ENCODE data around the gene CALML4.

DNA sequence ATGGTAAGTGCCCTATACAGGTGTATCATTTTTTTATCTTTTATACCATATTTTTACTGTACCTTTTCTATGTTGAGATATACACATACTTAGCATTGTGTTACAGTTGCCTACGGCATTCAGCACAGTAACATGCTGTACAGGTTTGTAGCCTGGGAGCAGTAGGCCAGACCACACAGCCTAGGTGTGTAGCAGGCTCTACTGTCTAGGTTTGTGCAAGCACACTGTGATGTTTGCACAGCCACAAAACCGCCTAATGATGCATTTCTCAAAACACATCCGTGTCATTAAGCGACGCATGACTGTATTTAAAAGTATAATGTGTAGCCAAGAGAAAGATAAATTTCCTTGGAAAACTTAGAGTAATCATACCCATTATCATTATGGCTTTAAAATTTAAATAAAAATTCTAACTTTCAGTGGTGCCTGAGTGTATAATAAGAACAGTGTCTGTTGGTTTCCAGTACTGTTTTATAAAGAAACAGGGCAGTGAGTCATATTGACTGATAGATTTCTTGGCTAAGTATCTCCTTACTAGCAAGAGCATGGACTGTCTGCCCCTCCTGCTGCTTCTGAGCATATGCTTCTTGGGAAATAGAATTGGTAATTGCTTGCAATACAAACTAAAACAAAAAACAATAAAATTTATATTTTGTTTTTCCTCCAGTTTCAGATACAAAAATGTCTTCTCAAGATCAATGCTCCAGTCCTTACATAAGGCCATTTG is 18.3 kb downstream of the CALML4 start:
- TF ChIP-seq, protein P1, sequence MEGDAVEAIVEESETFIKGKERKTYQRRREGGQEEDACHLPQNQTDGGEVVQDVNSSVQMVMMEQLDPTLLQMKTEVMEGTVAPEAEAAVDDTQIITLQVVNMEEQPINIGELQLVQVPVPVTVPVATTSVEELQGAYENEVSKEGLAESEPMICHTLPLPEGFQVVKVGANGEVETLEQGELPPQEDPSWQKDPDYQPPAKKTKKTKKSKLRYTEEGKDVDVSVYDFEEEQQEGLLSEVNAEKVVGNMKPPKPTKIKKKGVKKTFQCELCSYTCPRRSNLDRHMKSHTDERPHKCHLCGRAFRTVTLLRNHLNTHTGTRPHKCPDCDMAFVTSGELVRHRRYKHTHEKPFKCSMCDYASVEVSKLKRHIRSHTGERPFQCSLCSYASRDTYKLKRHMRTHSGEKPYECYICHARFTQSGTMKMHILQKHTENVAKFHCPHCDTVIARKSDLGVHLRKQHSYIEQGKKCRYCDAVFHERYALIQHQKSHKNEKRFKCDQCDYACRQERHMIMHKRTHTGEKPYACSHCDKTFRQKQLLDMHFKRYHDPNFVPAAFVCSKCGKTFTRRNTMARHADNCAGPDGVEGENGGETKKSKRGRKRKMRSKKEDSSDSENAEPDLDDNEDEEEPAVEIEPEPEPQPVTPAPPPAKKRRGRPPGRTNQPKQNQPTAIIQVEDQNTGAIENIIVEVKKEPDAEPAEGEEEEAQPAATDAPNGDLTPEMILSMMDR (conservative IDR thresholded peaks at IDR 0.05; ENCODE audit: low read depth in 2 of 2) = no peak
- no peak for TF ChIP-seq POLR2AphosphoS5 (IDR thresholded peaks at IDR 0.05; ENCODE audit: low read depth)
